Ovary (tissue), 9 donors: ENCODE measurements around the gene CLNK. TPM values are rescaled to one million over a fixed set of nuclear protein-coding genes. Genes with fewer than 3 reads are reported as not detected.

ENCODE experiments used
- DNase-seq, 5 donors: peaks; one replicate each; pipeline ENCODE4 v3.0.0-alpha.2; 2019 to 2020
- H3K27ac ChIP-seq, 2 donors: fragments of 200-600 bp; one replicate each; pipeline versions ENCODE4 v1.5.1 to v1.8.0; 2019 to 2022
- H3K27me3 ChIP-seq: fragments of 200-600 bp; one replicate; pipeline ENCODE4 v1.8.0; 2022
- H3K36me3 ChIP-seq: fragments of 200-600 bp; sonication (generic); one replicate; pipeline ENCODE4 v1.5.1; 2019
- H3K4me1 ChIP-seq: one replicate; pipeline ENCODE4 v1.8.1; 2013; ENCODE audit warnings: mild to moderate bottlenecking, moderate library complexity; ENCODE audit not compliant: insufficient read depth
- H3K4me3 ChIP-seq: fragments of 200-600 bp; sonication (generic); one replicate; pipeline ENCODE4 v1.5.1; 2017
- H3K9me3 ChIP-seq, 2 donors: fragments of 200-600 bp in 1 of 2; sonication (generic) in 1 of 2; one replicate each; pipeline versions ENCODE4 v1.5.1 to v1.8.1; 2013 to 2019; ENCODE audit warnings: mild to moderate bottlenecking in 1 of 2, moderate library complexity in 1 of 2
- EP300 ChIP-seq: sonication (generic); formaldehyde crosslinking; IDR thresholded peaks from one replicate; pipeline ENCODE4 v1.6.1; 2017; ENCODE audit warnings: antibody characterized with exemption
- POLR2A ChIP-seq: fragments of 450-650 bp; IDR thresholded peaks from one replicate; pipeline ENCODE4 v1.6.1; 2017; ENCODE audit warnings: antibody characterized with exemption, mild to moderate bottlenecking, moderate library complexity
- WGBS, 3 donors: extraction: QIAGEN DNeasy Blood & Tissue Kit in 1 of 3; methylation state at CpG; one replicate each; pipeline versions ENCODE4 v1.1.5 to v1.1.7; 2013 to 2017; 5-methylcytosine and 5-hydroxymethylcytosine counted together
- intact Hi-C, 4 donors: fragments of 100-400 bp; cut with DNase I; formaldehyde crosslinking; loops; one replicate each; pipeline versions ENCODE4 v1.11.0 to v1.15.1; 2022 to 2023
- polyA plus RNA-seq, 2 donors: library from polyadenylated mRNA; stranded (reverse); fragments of 200-250 nt in 1 of 2; fragments of 350-450 nt in 1 of 2; fragmentation: Illumina TruSeq in 1 of 2; extraction: RNeasy Lipid Tissue Mini Kit (QIAGEN cat#74804) in 1 of 2; gene quantifications; one replicate each; pipeline ENCODE4 v1.2.3, GENCODE V29; 2013 to 2014
- total RNA-seq, 7 donors: library from RNA; depleted of rRNA in 2 of 7; stranded (reverse); fragments of >200 nt in 2 of 7; fragmentation: NEBNext Ultra II Directional in 3 of 7; extraction: Animal tissue kit (Norgen Biotek cat#: 25700) in 3 of 7; gene quantifications; one replicate each; pipeline versions ENCODE4 v1.1.0 to v1.2.4, GENCODE V29; 2016 to 2023
- TF ChIP-seq, protein P1 (sequence below), 3 donors: fragments of 450-650 bp in 2 of 3; fragments of 200-600 bp in 1 of 3; IDR thresholded peaks; one replicate each; pipeline versions ENCODE4 v1.5.1 to v1.8.0; 2016 to 2022; ENCODE audit warnings: antibody characterized with exemption in 3 of 3, mild to moderate bottlenecking in 1 of 3
- donor health status: DM: no; HTN: no; CAD: no; lungs with moderate emphysema.
- donor health status: DM: no; HTN: no; CAD: no.
- donor health status: Bipolar disorder and iron deficiency.
- donor health status: DM: yes; HTN: yes; CAD: no.
- donor health status: DM: no; HTN: no; CAD: no.
- donor health status: DM: yes; HTN: yes; CAD: no.

The CLNK gene
- total and polyA plus RNA-seq, 9 donors: 0.10 to 0.23 (median 0.22) TPM; not detected in 6

- WGBS, 3 donors: 90 to 95% (median 94%) methylated on average over 10 of the region's 10 CpGs
- Histone ChIP-seq H3K27ac (no peak overlapping the region), H3K36me3 (no peaks in the 10 kb centered on the region), H3K27me3 (no peaks in the 10 kb centered on the region), H3K9me3 (no peaks in the 10 kb centered on the region), H3K4me1 (peaks cover 4% of the 10 kb centered on the region), H3K4me3 (no peak overlapping the region)
- intact Hi-C loops: no loop called here
- TF ChIP-seq EP300 (no peak), POLR2A (no peak)
- TF ChIP-seq, protein P1, sequence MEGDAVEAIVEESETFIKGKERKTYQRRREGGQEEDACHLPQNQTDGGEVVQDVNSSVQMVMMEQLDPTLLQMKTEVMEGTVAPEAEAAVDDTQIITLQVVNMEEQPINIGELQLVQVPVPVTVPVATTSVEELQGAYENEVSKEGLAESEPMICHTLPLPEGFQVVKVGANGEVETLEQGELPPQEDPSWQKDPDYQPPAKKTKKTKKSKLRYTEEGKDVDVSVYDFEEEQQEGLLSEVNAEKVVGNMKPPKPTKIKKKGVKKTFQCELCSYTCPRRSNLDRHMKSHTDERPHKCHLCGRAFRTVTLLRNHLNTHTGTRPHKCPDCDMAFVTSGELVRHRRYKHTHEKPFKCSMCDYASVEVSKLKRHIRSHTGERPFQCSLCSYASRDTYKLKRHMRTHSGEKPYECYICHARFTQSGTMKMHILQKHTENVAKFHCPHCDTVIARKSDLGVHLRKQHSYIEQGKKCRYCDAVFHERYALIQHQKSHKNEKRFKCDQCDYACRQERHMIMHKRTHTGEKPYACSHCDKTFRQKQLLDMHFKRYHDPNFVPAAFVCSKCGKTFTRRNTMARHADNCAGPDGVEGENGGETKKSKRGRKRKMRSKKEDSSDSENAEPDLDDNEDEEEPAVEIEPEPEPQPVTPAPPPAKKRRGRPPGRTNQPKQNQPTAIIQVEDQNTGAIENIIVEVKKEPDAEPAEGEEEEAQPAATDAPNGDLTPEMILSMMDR (IDR thresholded peaks at IDR 0.05): no peak
- no peak for DNase-seq
Measured at GRCh38 chr4:10593130-10593529, 91.4 kb downstream of the CLNK start.

GRCh38 chr4:10590896-10591295, 93.7 kb downstream of the CLNK start:
- H3K4me1 ChIP-seq: no peaks in the 10 kb centered on the region
- intact Hi-C loops: no loop called here
- 93 to 96% (median 95%) methylated on average over 6 of the region's 6 CpGs for WGBS, 3 donors

GRCh38 chr4:10589799-10590198, 94.8 kb downstream of the CLNK start:
- DNase-seq: no peak
- no peak overlapping the region for H3K4me3 ChIP-seq
- no peaks in the 10 kb centered on the region for H3K36me3 ChIP-seq
- no peaks in the 10 kb centered on the region for H3K9me3 ChIP-seq
- intact Hi-C loops: loop anchor here in 1 of 4 donors (10.0 kb wide), 2 partner anchors 125 to 835 kb away; partner anchors contain the start of gene HS3ST1
- WGBS, 3 donors: 47 to 54% (median 49%) methylated on average over 5 of the region's 5 CpGs
- H3K27ac ChIP-seq: no peak overlapping the region
- H3K4me1 ChIP-seq: no peaks in the 10 kb centered on the region
- no peak for TF ChIP-seq EP300
- TF ChIP-seq, protein P1 (IDR thresholded peaks at IDR 0.05): no peak
- no peak for TF ChIP-seq POLR2A
- H3K27me3 ChIP-seq: no peaks in the 10 kb centered on the region

More at GRCh38 chr4:10590896-10591295, 93.7 kb downstream of the CLNK start:
- no peaks in the 10 kb centered on the region for H3K27me3 ChIP-seq
- DNase-seq: no peak
- TF ChIP-seq, protein P1 (IDR thresholded peaks at IDR 0.05): no peak
- TF ChIP-seq POLR2A (no peak), EP300 (no peak)
- no peak overlapping the region for H3K27ac ChIP-seq
- no peaks in the 10 kb centered on the region for H3K9me3 ChIP-seq
- H3K36me3 ChIP-seq: no peaks in the 10 kb centered on the region
- H3K4me3 ChIP-seq: no peak overlapping the region

DNA sequence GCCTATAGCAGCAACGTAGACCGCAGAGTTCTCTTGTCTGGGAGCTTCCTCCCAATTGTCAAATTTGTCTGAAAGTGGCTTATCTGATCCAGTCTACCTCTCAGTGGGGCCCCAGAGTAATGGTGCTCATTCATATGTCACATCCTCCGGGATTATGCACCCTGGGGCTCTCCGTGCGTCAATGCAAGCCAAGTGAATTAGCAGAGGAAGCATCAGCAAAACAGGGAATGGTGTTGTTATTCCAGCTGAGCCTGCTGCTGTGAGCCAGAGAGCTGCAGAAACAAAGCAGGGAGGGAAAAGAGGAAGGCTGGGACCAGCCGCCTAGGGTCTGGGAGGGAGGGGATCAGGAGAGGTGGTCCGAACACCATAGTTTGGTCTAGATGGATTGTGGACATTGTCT, 95.2 kb downstream of the CLNK start:
- H3K27me3 ChIP-seq: no peaks in the 10 kb centered on the region
- TF ChIP-seq, protein P1 (IDR thresholded peaks at IDR 0.05): no peak
- TF ChIP-seq EP300 (no peak), POLR2A (no peak)
- H3K4me3 ChIP-seq: no peak overlapping the region
- H3K9me3 ChIP-seq: no peaks in the 10 kb centered on the region
- no peak for DNase-seq
- H3K4me1 ChIP-seq: peaks cover 1% of the 10 kb centered on the region
- H3K36me3 ChIP-seq: no peaks in the 10 kb centered on the region
- no peak overlapping the region for H3K27ac ChIP-seq
- intact Hi-C loops: loop anchor here in 1 of 4 donors (10.0 kb wide), 2 partner anchors 125 to 835 kb away; partner anchors contain the start of gene HS3ST1
- WGBS, 3 donors: 87 to 91% (median 88%) methylated on average over 7 of the region's 7 CpGs
